SK-N-SH (cell line): Measurements from ENCODE around the gene CLIC5.

Experiments used
- CTCF ChIP-seq: fragments of 200-600 bp; sonication (generic); IDR thresholded peaks from 2 replicates; pipeline ENCODE4 v1.6.1; 2017; ENCODE audit warnings: antibody characterized with exemption, mild to moderate bottlenecking, moderate library complexity
- EZH2phosphoT487 ChIP-seq: fragments of 200-600 bp; sonication (generic); IDR thresholded peaks from 2 replicates; pipeline ENCODE4 v1.6.1; 2017; ENCODE audit warnings: low read depth, mixed run types, mild to moderate bottlenecking, antibody characterized with exemption, moderate library complexity, borderline replicate concordance
- FOXM1 ChIP-seq: IDR thresholded peaks from 2 replicates; pipeline ENCODE4 v1.4.0; 2012; ENCODE audit warnings: low read depth, mild to moderate bottlenecking
- NRF1 ChIP-seq: IDR thresholded peaks from 2 replicates; pipeline ENCODE4 v1.6.1; 2012; ENCODE audit warnings: low read depth, mild to moderate bottlenecking, low read length
- POLR2AphosphoS5 ChIP-seq: IDR thresholded peaks from 2 replicates; pipeline ENCODE4 v1.6.1; 2012; ENCODE audit warnings: low read depth, low read length
- TEAD4 ChIP-seq: IDR thresholded peaks from 2 replicates; pipeline ENCODE4 v1.4.0; 2012; ENCODE audit warnings: mild to moderate bottlenecking, borderline replicate concordance; ENCODE audit not compliant: insufficient read depth

- TF ChIP-seq FOXM1 (no peak), NRF1 (no peak), POLR2AphosphoS5 (no peak), CTCF (no peak), TEAD4 (no peak), EZH2phosphoT487 (no peak)
Observed at GRCh38 chr6:45917439-45917838, 98.2 kb downstream of the CLIC5 start.
